ENCODE results near the gene OTULINL.

DNA sequence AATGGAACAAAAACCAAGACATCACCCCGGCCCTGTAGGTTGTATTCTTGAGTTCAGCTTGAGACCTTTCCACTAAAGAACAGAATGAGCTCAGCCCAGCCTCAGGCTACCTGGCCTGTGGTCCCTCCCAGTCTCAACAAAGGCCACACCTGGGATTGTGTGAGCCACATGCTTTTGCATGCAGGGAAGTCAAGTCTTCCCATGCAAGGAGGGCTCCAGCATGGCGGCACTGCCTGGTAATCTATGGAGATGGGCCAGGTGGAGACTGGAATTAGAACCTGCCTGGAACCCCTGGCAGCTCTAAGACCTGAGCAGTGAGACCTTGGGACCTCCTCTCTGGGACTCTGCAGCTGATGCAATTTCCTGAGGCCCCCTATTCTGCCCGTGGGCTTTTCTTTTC lies 49.4 kb upstream of the OTULINL start:
- TF ChIP-seq SP1 (IDR thresholded peaks at IDR 0.05; ENCODE audit: low read depth, low read length) (no peak), POLR2AphosphoS5 (IDR thresholded peaks at IDR 0.05; ENCODE audit: low read depth, low read length) (no peak), POLR2A (IDR thresholded peaks at IDR 0.05; ENCODE audit: control extremely low read depth in 1 of 2, low read depth in 2 of 2, low read length in 2 of 2) (no peak), CHD1 (IDR thresholded peaks at IDR 0.05; ENCODE audit: low read depth, low read length) (no peak), SRF (IDR thresholded peaks at IDR 0.05; ENCODE audit: low read depth, low read length) (no peak), CREB1 (IDR thresholded peaks at IDR 0.05) (no peak), TAF1 (IDR thresholded peaks at IDR 0.05; ENCODE audit: low read depth, low read length) (no peak), EP300 (IDR thresholded peaks at IDR 0.05; ENCODE audit: borderline replicate concordance in 1 of 2, low read depth in 2 of 2, low read length in 2 of 2) (no peak)
- TF ChIP-seq, protein P1, sequence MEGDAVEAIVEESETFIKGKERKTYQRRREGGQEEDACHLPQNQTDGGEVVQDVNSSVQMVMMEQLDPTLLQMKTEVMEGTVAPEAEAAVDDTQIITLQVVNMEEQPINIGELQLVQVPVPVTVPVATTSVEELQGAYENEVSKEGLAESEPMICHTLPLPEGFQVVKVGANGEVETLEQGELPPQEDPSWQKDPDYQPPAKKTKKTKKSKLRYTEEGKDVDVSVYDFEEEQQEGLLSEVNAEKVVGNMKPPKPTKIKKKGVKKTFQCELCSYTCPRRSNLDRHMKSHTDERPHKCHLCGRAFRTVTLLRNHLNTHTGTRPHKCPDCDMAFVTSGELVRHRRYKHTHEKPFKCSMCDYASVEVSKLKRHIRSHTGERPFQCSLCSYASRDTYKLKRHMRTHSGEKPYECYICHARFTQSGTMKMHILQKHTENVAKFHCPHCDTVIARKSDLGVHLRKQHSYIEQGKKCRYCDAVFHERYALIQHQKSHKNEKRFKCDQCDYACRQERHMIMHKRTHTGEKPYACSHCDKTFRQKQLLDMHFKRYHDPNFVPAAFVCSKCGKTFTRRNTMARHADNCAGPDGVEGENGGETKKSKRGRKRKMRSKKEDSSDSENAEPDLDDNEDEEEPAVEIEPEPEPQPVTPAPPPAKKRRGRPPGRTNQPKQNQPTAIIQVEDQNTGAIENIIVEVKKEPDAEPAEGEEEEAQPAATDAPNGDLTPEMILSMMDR (IDR thresholded peaks at IDR 0.05; ENCODE audit: control extremely low read depth in 1 of 3, insufficient read depth in 1 of 3, low read depth in 1 of 3, low read length in 3 of 3) = no peak
- TF ChIP-seq, protein P2, sequence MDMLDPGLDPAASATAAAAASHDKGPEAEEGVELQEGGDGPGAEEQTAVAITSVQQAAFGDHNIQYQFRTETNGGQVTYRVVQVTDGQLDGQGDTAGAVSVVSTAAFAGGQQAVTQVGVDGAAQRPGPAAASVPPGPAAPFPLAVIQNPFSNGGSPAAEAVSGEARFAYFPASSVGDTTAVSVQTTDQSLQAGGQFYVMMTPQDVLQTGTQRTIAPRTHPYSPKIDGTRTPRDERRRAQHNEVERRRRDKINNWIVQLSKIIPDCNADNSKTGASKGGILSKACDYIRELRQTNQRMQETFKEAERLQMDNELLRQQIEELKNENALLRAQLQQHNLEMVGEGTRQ (IDR thresholded peaks at IDR 0.05; ENCODE audit: low read length) = no peak

Measured in H1 (cell line).